PC-9 (cell line): ENCODE data around the gene FGFR2.

Source experiments
- CTCF ChIP-seq: fragments of 200-600 bp; sonication (generic); conservative IDR thresholded peaks from 2 replicates; pipeline ENCODE4 v1.6.1; 2017; ENCODE audit warnings: mixed run types, antibody characterized with exemption, mild to moderate bottlenecking, moderate library complexity
- EZH2 ChIP-seq: fragments of 200-600 bp; sonication (generic); IDR thresholded peaks from 2 replicates; pipeline ENCODE4 v1.8.0; 2017; ENCODE audit warnings: antibody characterized with exemption, low read depth

- TF ChIP-seq CTCF (no peak), EZH2 (no peak)
Measured at GRCh38 chr10:121452581-121452980, 145.7 kb downstream of the FGFR2 start.
